NCI-H187 treated with DMSO at 0.1 percent for 48 hours (cell line): Measurements from ENCODE around the gene INTS11.

Source experiments
- DNase-seq: peaks from one replicate; lab custom pipeline; 2025; lab: John Stamatoyannopoulos, UW

The INTS11 gene

GRCh38 chr1:1343811-1344421, 19.5 kb upstream of the INTS11 start:
- DNase-seq = no peak

DNA sequence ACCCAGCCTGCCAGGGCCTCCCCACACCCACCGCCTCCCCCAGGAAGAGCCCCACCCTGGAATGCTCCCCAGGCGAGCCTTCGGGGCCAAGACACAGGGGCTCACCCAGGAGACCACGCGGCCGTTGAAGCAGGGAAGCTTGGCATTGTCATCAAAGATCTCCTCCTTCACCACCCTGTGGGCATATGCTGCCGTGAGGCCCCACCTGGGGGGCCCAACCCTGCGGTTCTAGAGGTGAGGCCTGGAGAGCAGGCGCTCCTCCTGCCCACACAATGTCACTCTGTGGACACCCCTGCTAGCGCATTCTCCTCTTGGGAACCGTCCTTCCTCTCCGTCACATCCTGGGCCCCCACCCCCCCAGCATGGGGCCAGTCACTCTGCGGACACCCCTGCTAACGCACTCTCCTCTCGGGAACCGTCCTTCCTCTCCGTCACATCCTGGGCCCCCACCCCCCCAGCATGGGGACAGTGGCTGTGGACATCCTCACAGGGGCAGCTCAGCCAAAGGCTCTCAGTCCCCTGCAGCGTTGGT, 18.2 kb upstream of the INTS11 start:
- DNase-seq = no peak

- DNase-seq = no peak
These were observed 17.7 kb upstream of the INTS11 start for GRCh38 chr1:1342061-1342562.

GRCh38 chr1:1341549-1342021, 17.1 kb upstream of the INTS11 start:
- DNase-seq = no peak

GRCh38 chr1:1340791-1341548, 16.5 kb upstream of the INTS11 start:
- no peak for DNase-seq

GRCh38 chr1:1340185-1340584, 15.7 kb upstream of the INTS11 start:
- no peak for DNase-seq

- no peak for DNase-seq
These were observed 13.8 kb upstream of the INTS11 start for GRCh38 chr1:1338278-1338677.

DNA sequence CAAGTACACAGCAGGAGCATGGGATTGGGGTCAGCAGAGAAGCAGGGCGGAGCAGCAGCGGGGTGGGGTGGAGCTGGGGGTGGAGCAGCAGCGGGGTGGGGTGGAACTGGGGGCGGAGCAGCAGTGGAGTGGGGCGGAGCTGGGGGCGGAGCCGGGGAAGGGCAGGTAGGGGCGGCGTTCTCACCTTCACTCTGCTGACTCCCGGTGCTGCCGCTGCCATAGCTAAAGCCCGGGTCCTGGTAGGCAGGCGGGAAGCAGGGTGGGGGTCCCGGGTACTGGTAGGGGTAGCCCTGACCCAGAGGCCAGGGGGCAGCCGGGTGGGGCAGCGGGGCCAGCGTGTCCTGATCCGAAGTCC, 13.3 kb upstream of the INTS11 start:
- DNase-seq = no peak

DNA sequence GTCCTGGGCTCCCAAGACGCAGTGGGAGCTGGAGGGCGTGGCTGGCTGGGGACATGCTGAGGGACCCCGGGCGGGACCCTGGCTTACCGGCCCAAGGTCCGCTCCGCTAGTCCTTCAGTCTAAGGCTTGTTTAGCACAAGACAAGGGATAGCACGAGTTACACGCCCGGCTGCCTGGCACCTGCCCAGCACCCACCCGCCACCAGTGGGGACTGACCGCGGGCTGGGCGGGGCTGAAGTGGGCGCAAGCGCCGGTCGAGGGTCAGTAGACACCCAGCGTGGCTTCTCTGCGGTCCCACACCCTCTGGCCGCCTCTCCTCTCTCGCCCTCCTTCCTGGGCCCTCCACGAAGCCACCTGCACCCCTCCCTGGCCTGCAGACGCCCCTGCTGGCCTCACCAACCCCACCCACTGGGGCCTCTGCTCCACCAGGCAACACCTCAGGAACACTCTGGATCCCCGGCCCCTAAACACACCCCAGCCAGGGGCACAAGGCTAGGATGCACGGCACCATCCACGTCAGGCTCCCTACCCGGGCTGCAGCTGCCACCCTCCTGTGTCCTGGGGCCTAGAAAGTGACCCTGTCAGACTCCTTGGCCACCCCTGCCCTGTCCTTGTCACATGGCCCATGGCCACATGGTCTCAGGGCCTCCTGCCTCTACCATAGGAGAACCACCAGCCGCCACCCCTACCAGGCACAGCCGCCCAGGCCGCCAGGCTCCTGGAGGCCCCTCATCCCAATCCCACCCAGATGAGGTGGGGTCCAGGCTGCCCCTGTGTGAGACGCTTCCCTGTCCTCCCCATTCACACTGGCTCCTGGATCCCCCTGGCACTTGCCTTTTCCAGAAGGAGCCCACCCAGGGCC, 12.7 kb upstream of the INTS11 start:
- DNase-seq = no peak

DNA sequence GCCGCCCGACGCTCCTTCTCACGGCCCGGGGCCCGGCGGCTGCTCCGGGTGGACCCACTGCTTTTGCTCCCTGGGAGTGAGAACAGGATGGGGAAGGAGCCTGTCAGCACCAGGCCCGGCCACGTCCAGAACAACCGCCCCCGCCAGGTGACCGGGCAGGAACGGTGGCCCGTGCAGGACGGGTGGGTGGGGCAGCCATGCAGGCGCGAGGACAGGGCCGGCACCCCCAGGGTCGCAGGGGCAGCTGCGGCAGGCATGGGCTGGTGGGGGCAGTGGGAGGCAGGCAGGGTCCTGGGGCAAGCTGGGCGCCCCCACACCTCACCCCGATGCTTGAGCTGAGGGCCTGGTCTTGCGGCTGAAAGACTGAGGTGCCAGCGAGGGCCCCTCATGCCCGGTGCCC, 12.0 kb upstream of the INTS11 start:
- DNase-seq = no peak

- no peak for DNase-seq
These were observed 11.4 kb upstream of the INTS11 start for GRCh38 chr1:1335792-1336248.

- no peak for DNase-seq
These were observed 10.8 kb upstream of the INTS11 start for GRCh38 chr1:1335283-1335682.

DNA sequence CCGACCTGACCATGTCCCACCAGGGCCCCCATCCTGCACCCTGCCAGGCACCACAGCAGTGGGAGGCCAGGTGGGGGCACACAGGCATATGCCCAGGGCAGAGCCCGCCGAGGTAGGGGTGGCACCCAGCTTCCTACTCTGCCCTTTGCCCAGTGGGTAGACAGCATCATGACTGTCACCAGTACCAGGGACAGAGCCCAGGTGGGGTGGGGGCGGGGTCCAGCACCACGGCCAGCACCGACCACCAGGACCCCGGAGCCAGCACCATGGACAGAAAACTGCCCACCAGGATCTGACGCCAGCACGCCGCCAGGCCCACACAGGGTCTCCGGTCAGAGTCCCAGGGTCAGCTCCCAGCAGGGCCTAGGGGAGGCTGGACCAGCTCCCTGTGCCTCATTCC, 10.4 kb upstream of the INTS11 start:
- DNase-seq = no peak

DNA sequence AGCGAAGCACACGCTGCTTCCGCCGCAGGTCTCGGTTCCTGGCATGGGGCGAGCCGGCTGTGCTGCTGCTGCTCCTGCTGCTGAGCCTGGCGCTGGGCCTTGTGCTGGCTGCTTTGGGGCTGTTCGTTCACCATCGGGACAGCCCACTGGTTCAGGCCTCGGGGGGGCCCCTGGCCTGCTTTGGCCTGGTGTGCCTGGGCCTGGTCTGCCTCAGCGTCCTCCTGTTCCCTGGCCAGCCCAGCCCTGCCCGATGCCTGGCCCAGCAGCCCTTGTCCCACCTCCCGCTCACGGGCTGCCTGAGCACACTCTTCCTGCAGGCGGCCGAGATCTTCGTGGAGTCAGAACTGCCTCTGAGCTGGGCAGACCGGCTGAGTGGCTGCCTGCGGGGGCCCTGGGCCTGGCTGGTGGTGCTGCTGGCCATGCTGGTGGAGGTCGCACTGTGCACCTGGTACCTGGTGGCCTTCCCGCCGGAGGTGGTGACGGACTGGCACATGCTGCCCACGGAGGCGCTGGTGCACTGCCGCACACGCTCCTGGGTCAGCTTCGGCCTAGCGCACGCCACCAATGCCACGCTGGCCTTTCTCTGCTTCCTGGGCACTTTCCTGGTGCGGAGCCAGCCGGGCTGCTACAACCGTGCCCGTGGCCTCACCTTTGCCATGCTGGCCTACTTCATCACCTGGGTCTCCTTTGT, 9.2 kb upstream of the INTS11 start:
- DNase-seq = no peak

DNA sequence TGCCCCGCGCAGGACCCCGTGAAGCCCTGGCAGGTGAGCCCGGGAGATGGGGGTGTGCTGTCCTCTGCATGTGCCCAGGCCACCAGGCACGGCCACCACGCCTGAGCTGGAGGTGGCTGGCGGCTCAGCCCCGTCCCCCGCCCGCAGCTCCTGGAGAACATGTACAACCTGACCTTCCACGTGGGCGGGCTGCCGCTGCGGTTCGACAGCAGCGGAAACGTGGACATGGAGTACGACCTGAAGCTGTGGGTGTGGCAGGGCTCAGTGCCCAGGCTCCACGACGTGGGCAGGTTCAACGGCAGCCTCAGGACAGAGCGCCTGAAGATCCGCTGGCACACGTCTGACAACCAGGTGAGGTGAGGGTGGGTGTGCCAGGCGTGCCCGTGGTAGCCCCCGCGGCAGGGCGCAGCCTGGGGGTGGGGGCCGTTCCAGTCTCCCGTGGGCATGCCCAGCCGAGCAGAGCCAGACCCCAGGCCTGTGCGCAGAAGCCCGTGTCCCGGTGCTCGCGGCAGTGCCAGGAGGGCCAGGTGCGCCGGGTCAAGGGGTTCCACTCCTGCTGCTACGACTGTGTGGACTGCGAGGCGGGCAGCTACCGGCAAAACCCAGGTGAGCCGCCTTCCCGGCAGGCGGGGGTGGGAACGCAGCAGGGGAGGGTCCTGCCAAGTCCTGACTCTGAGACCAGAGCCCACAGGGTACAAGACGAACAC, 8.5 kb upstream of the INTS11 start:
- DNase-seq = no peak

DNA sequence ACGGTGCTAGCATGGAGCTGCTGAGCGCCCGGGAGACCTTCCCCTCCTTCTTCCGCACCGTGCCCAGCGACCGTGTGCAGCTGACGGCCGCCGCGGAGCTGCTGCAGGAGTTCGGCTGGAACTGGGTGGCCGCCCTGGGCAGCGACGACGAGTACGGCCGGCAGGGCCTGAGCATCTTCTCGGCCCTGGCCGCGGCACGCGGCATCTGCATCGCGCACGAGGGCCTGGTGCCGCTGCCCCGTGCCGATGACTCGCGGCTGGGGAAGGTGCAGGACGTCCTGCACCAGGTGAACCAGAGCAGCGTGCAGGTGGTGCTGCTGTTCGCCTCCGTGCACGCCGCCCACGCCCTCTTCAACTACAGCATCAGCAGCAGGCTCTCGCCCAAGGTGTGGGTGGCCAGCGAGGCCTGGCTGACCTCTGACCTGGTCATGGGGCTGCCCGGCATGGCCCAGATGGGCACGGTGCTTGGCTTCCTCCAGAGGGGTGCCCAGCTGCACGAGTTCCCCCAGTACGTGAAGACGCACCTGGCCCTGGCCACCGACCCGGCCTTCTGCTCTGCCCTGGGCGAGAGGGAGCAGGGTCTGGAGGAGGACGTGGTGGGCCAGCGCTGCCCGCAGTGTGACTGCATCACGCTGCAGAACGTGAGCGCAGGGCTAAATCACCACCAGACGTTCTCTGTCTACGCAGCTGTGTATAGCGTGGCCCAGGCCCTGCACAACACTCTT, 7.7 kb upstream of the INTS11 start:
- DNase-seq = no peak

- no peak for DNase-seq
These were observed 6.9 kb upstream of the INTS11 start, which contains the start of gene TAS1R3 for GRCh38 chr1:1331068-1331965. TAS1R3 (plus strand) TSS chr1:1331280; CDS start chr1:1331346, 66 bp downstream.

GRCh38 chr1:1330366-1331067, 6.1 kb upstream of the INTS11 start:
- no peak for DNase-seq
